ENCODE results near the gene KLHL8.

GRCh38 chr4:87171944-87172343 lies 48.5 kb downstream of the KLHL8 start:
- TF ChIP-seq CTCF (IDR thresholded peaks at IDR 0.05; ENCODE audit: insufficient read depth, low read length): no peak
- no peak for TF ChIP-seq REST (IDR thresholded peaks at IDR 0.05; ENCODE audit: insufficient replicate concordance, low read depth)
- no peak for TF ChIP-seq POLR2AphosphoS5 (IDR thresholded peaks at IDR 0.05; ENCODE audit: low read depth)
- no peak for TF ChIP-seq GABPA (IDR thresholded peaks at IDR 0.05; ENCODE audit: low read depth)
- TF ChIP-seq SPI1 (IDR thresholded peaks at IDR 0.05; ENCODE audit: borderline replicate concordance, low read depth): no peak

All from HL-60 (cell line).